ENCODE results near the gene MYLK.

DNA sequence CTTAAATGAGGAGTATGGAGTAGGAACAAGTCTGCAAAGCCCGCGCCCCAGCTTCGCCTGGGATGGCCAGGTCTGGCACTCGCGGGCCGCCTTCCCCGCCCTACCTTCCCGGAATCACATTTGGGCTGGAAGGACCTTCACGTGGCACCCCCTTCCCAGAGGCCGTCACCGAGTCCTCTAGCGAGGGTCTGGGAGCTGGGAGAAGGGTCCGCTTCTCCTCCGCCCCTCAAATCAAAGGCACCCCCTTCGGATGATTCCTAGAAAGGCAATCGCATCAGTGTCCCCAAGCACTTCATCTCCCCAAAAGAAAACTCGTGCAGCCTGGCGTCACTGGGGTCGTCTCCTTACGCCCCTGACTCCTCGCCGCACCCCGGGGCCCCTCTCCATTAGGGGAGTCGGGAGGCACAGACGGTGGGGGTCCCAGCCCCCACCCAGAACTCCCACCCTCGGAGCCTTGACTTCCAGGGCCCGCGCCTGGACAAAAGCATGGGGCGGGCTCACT, 380 bp downstream of the MYLK start:
- TF ChIP-seq, protein P1, sequence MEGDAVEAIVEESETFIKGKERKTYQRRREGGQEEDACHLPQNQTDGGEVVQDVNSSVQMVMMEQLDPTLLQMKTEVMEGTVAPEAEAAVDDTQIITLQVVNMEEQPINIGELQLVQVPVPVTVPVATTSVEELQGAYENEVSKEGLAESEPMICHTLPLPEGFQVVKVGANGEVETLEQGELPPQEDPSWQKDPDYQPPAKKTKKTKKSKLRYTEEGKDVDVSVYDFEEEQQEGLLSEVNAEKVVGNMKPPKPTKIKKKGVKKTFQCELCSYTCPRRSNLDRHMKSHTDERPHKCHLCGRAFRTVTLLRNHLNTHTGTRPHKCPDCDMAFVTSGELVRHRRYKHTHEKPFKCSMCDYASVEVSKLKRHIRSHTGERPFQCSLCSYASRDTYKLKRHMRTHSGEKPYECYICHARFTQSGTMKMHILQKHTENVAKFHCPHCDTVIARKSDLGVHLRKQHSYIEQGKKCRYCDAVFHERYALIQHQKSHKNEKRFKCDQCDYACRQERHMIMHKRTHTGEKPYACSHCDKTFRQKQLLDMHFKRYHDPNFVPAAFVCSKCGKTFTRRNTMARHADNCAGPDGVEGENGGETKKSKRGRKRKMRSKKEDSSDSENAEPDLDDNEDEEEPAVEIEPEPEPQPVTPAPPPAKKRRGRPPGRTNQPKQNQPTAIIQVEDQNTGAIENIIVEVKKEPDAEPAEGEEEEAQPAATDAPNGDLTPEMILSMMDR (IDR thresholded peaks at IDR 0.05), result no peak
- TF ChIP-seq POLR2A (IDR thresholded peaks at IDR 0.05), result no peak

All from suprapubic skin (tissue), 3 donors.